ENCODE data around the gene TMEM145. TPM values are rescaled to one million over a fixed set of nuclear protein-coding genes. Genes with fewer than 3 reads are reported as not detected.

The TMEM145 gene
- polyA plus RNA-seq, 3 donors, result not detected

DNA sequence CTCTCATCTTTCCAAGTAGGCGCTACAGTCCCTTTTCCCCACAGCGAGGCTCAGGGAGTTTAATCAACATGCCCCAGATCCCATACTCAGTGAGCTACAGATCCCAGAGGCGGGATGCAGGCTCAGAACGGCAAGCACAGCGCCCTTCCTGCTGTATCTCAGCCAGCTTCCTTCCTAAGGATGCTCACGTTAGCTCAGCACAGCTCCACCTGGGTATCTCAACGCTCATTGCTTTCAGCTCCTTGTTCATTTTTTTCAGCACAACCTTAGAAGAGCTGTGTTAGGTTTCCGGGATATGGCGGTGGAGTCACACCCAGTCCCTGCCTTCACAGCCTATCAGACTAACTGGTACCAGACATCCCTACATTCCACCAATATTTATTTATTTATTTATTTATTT lies 9.2 kb downstream of the TMEM145 start:
- H3K4me2 ChIP-seq (replicated peaks; ENCODE audit: extremely low read depth, low read length, poor library complexity, severe bottlenecking), result no peak overlapping the region
- H3K4me3 Mint-ChIP-seq, result peak overlapping the region in 1 of 2 donors; percentile 82
- peaks cover 27% of the 10 kb centered on the region for H3K4me1 Mint-ChIP-seq
- peaks cover 0 to 7% of the 10 kb centered on the region in 2 donors for H3K9me3 ChIP-seq (replicated peaks in 1 of 2; ENCODE audit: control insufficient read depth in 1 of 2, insufficient read depth in 1 of 2, low read length in 2 of 2)
- no peaks in the 10 kb centered on the region for H3K36me3 ChIP-seq (replicated peaks in 1 of 2; ENCODE audit: control insufficient read depth in 1 of 2, insufficient read depth in 2 of 2, low read length in 2 of 2)
- H2AFZ ChIP-seq (ENCODE audit: insufficient read depth, low read depth, low read length, poor library complexity, severe bottlenecking), result no peak overlapping the region
- intact Hi-C loops (cut with micrococcal nuclease), result loop anchor here in 1 of 2 donors (10.0 kb wide), 1 partner anchor 188 kb away; the partner anchor contains the start of gene POU2F2
- H3K27me3 Mint-ChIP-seq (ENCODE audit: low read depth in 3 of 3), result peaks cover 42 to 55% (median 51%) of the 10 kb centered on the region in 3 donors
- no peak for DNase-seq
- H3K9me3 Mint-ChIP-seq, result peaks cover 0 to 13% (median 8%) of the 10 kb centered on the region in 7 donors
- peaks cover 4 to 8% of the 10 kb centered on the region in 2 donors for H3K36me3 Mint-ChIP-seq
- no peaks in the 10 kb centered on the region for H4K20me1 ChIP-seq (ENCODE audit: insufficient read depth, low read length)
- peaks cover 24 to 34% of the 10 kb centered on the region in 2 donors for H3K27me3 ChIP-seq (ENCODE audit: control insufficient read depth in 2 of 2, insufficient read depth in 2 of 2, low read length in 2 of 2)
- TF ChIP-seq CTCF (IDR thresholded peaks at IDR 0.05), result no peak
- peaks cover 15 to 27% of the 10 kb centered on the region in 2 donors for H3K4me1 ChIP-seq (ENCODE audit: control insufficient read depth in 1 of 2, insufficient read depth in 2 of 2, low read length in 2 of 2)
- peaks cover 9% of the 10 kb centered on the region for H3K79me2 ChIP-seq (ENCODE audit: insufficient read depth, low read length)
- no peak overlapping the region for H3K4me3 ChIP-seq (replicated peaks in 1 of 3; ENCODE audit: low read depth in 2 of 3, low read length in 3 of 3)
- H3K27ac ChIP-seq (ENCODE audit: low read depth in 1 of 2, low read length in 2 of 2), result no peak overlapping the region
- H3K27ac Mint-ChIP-seq, result no peak overlapping the region
- 76% methylated on average over 7 of the region's 9 CpGs for whole genome bisulfite sequencing (ENCODE audit: insufficient coverage)
- no peak overlapping the region for H3K9ac ChIP-seq (ENCODE audit: insufficient read depth, low read length, poor library complexity, severe bottlenecking)

GRCh38 chr19:42323473-42323851 lies 10.4 kb downstream of the TMEM145 start:
- peak overlapping the region; percentile 56 to 82 for H3K4me3 Mint-ChIP-seq
- WGBS (ENCODE audit: insufficient coverage), result 20% methylated on average over 29 of the region's 29 CpGs
- H3K4me1 ChIP-seq (ENCODE audit: control insufficient read depth in 1 of 2, insufficient read depth in 2 of 2, low read length in 2 of 2), result peaks cover 14 to 27% of the 10 kb centered on the region in 2 donors
- no peaks in the 10 kb centered on the region for H4K20me1 ChIP-seq (ENCODE audit: insufficient read depth, low read length)
- peaks cover 4 to 8% of the 10 kb centered on the region in 2 donors for H3K36me3 Mint-ChIP-seq
- peaks cover 0 to 7% of the 10 kb centered on the region in 2 donors for H3K9me3 ChIP-seq (replicated peaks in 1 of 2; ENCODE audit: control insufficient read depth in 1 of 2, insufficient read depth in 1 of 2, low read length in 2 of 2)
- H3K4me2 ChIP-seq (replicated peaks; ENCODE audit: extremely low read depth, low read length, poor library complexity, severe bottlenecking), result peak overlapping the region; percentile 91
- H3K4me1 Mint-ChIP-seq, result peaks cover 24% of the 10 kb centered on the region
- no peak overlapping the region for H2AFZ ChIP-seq (ENCODE audit: insufficient read depth, low read depth, low read length, poor library complexity, severe bottlenecking)
- H3K79me2 ChIP-seq (ENCODE audit: insufficient read depth, low read length), result peaks cover 9% of the 10 kb centered on the region
- H3K27me3 ChIP-seq (ENCODE audit: control insufficient read depth in 2 of 2, insufficient read depth in 2 of 2, low read length in 2 of 2), result peaks cover 24 to 34% of the 10 kb centered on the region in 2 donors
- intact Hi-C loops (cut with micrococcal nuclease), result loop anchor here in 1 of 2 donors (10.0 kb wide), 1 partner anchor 189 kb away; the partner anchor contains the start of gene POU2F2
- no peak overlapping the region for H3K9ac ChIP-seq (ENCODE audit: insufficient read depth, low read length, poor library complexity, severe bottlenecking)
- no peak overlapping the region for H3K4me3 ChIP-seq (replicated peaks in 1 of 3; ENCODE audit: low read depth in 2 of 3, low read length in 3 of 3)
- no peak overlapping the region for H3K27ac Mint-ChIP-seq
- H3K27ac ChIP-seq (ENCODE audit: low read depth in 1 of 2, low read length in 2 of 2), result no peak overlapping the region
- DNase-seq, result no peak
- H3K9me3 Mint-ChIP-seq, result peaks cover 0 to 11% (median 8%) of the 10 kb centered on the region in 7 donors
- no peak for TF ChIP-seq CTCF (IDR thresholded peaks at IDR 0.05)
- no peaks in the 10 kb centered on the region for H3K36me3 ChIP-seq (replicated peaks in 1 of 2; ENCODE audit: control insufficient read depth in 1 of 2, insufficient read depth in 2 of 2, low read length in 2 of 2)
- H3K27me3 Mint-ChIP-seq (ENCODE audit: low read depth in 3 of 3), result peaks cover 41 to 55% (median 51%) of the 10 kb centered on the region in 3 donors
